Common myeloid progenitor, CD34-positive (primary cell): Measurements from ENCODE around the gene DGKG.

Experiments used
- CTCF ChIA-PET: fragments of 350-600 bp; sonication (Branson Sonifier 250); formaldehyde crosslinking; loops from one replicate; lab custom pipeline; 2021; ENCODE audit warnings: antibody characterized with exemption; lab: Charles Lee
- POLR2A ChIA-PET: fragments of 350-600 bp; sonication (Branson Sonifier 250); formaldehyde crosslinking; loops from one replicate; lab custom pipeline; 2021; ENCODE audit warnings: antibody characterized with exemption; lab: Charles Lee
- DNase-seq, 3 donors: peaks; one replicate each; pipeline versions ENCODE4 v3.0.0 to v3.0.0-alpha.2; 2013
- H3K27ac ChIP-seq, 2 experiments: 1 replicate in 1 of 2; 2 replicates in 1 of 2; pipeline ENCODE4 v1.7.0; 2013; ENCODE audit warnings: inconsistent platforms in 2 of 2, low read length in 2 of 2, mild to moderate bottlenecking in 2 of 2, low read depth in 1 of 2, moderate library complexity in 1 of 2; ENCODE audit not compliant: severe bottlenecking in 2 of 2, insufficient read depth in 1 of 2, poor library complexity in 1 of 2
- H3K27me3 ChIP-seq, 5 experiments: replicated peaks in 2 of 5; 1 replicate in 3 of 5; 2 replicates in 2 of 5; pipeline versions ENCODE4 v1.6.1 to v1.7.0; 2013; ENCODE audit warnings: low read length in 4 of 5, mild to moderate bottlenecking in 2 of 5, moderate library complexity in 2 of 5, inconsistent platforms in 1 of 5; ENCODE audit not compliant: insufficient read depth in 5 of 5, control insufficient read depth in 4 of 5
- H3K36me3 ChIP-seq, 4 experiments: 1 replicate in 2 of 4; 2 replicates in 2 of 4; pipeline versions ENCODE4 v1.6.1 to v1.7.0; 2013; ENCODE audit warnings: low read length in 3 of 4, control low read depth in 1 of 4, mild to moderate bottlenecking in 1 of 4; ENCODE audit not compliant: control insufficient read depth in 4 of 4, insufficient read depth in 4 of 4
- H3K4me1 ChIP-seq, 4 experiments: 1 replicate in 3 of 4; 2 replicates in 1 of 4; pipeline versions ENCODE4 v1.6.1 to v1.7.1; 2013; ENCODE audit warnings: low read length in 3 of 4, mild to moderate bottlenecking in 3 of 4, control low read depth in 1 of 4, inconsistent platforms in 1 of 4, moderate library complexity in 1 of 4; ENCODE audit not compliant: control insufficient read depth in 4 of 4, insufficient read depth in 4 of 4; ENCODE audit errors: control extremely low read depth in 1 of 4
- H3K4me3 ChIP-seq, 7 experiments: 1 replicate in 4 of 7; 2 replicates in 3 of 7; pipeline versions ENCODE4 v1.5.1 to v1.7.0; 2013; ENCODE audit warnings: mild to moderate bottlenecking in 7 of 7, low read length in 6 of 7, moderate library complexity in 6 of 7, inconsistent platforms in 2 of 7, low read depth in 2 of 7, control low read depth in 1 of 7; ENCODE audit not compliant: insufficient read depth in 4 of 7, control insufficient read depth in 1 of 7; ENCODE audit errors: extremely low read depth in 1 of 7
- H3K9me3 ChIP-seq, 5 experiments: 1 replicate in 4 of 5; 2 replicates in 1 of 5; pipeline versions ENCODE4 v1.6.1 to v1.7.1; 2013; ENCODE audit warnings: low read length in 4 of 5, mild to moderate bottlenecking in 2 of 5, inconsistent platforms in 1 of 5, low read depth in 1 of 5, moderate library complexity in 1 of 5; ENCODE audit not compliant: control insufficient read depth in 4 of 5, insufficient read depth in 2 of 5; ENCODE audit errors: control extremely low read depth in 1 of 5
- WGBS: methylation state at CpG from one replicate; pipeline ENCODE4 v1.1.5; 2013; ENCODE audit not compliant: insufficient coverage; 5-methylcytosine and 5-hydroxymethylcytosine counted together

Gene DGKG

GRCh38 chr3:186152889-186153292 lies 209.1 kb downstream of the DGKG start:
- Histone ChIP-seq H3K36me3 (no peaks in the 10 kb centered on the region), H3K9me3 (no peaks in the 10 kb centered on the region), H3K4me1 (peaks cover 9 to 18% (median 13%) of the 10 kb centered on the region in 4 experiments), H3K27ac (peak overlapping the region; percentile 43 to 83), H3K27me3 (no peaks in the 10 kb centered on the region), H3K4me3 (peak overlapping the region in 1 of 7 experiments; percentile 21)
- POLR2A ChIA-PET = interaction anchor here (0.6 kb wide), 1 partner anchor 330 kb away, joined by 3 read pairs; no protein-coding TSS in a partner anchor
- peak; percentile 77 to 95 (median 93) for DNase-seq
- WGBS = 5% methylated on average over 3 of the region's 9 CpGs
- CTCF ChIA-PET = interaction anchor here (1.2 to 1.6 kb wide), 3 partner anchors 10 to 41 kb away, joined by 3 to 4 read pairs (median 3); no protein-coding TSS in a partner anchor

DNA sequence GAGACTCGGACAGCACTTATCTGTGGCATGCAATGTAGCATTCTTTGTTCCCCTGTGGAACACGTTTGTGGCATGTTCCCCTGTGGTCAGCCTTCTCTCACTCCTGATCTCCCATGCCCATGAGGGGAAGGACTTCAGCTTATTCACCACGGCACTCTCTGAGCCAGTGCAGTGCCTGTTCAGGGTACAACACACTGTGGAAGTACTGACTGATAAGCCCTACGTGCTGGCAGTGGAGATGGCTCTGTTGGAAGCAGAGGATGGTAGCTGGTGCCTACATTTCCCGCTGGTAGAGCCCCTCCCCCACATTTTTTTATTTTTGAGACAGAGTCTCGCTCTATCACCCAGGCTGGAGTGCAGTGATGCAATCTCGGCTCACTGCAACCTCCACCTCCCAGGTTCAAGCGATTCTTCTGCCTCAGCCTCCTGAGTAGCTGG lies 209.7 kb downstream of the DGKG start:
- Histone ChIP-seq H3K36me3 (no peaks in the 10 kb centered on the region), H3K4me1 (peaks cover 9 to 18% (median 13%) of the 10 kb centered on the region in 4 experiments), H3K27ac (no peak overlapping the region), H3K27me3 (no peaks in the 10 kb centered on the region), H3K4me3 (peak overlapping the region in 1 of 7 experiments; percentile 21), H3K9me3 (no peaks in the 10 kb centered on the region)
- WGBS = 42% methylated on average over 3 of the region's 8 CpGs
- ChIA-PET CTCF (interaction anchor here (1.2 to 1.6 kb wide), 2 partner anchors 9 to 41 kb away, joined by 3 read pairs; no protein-coding TSS in a partner anchor), POLR2A (no interaction called here)
- DNase-seq = peak in 2 of 3 donors; percentile 19 to 29

DNA sequence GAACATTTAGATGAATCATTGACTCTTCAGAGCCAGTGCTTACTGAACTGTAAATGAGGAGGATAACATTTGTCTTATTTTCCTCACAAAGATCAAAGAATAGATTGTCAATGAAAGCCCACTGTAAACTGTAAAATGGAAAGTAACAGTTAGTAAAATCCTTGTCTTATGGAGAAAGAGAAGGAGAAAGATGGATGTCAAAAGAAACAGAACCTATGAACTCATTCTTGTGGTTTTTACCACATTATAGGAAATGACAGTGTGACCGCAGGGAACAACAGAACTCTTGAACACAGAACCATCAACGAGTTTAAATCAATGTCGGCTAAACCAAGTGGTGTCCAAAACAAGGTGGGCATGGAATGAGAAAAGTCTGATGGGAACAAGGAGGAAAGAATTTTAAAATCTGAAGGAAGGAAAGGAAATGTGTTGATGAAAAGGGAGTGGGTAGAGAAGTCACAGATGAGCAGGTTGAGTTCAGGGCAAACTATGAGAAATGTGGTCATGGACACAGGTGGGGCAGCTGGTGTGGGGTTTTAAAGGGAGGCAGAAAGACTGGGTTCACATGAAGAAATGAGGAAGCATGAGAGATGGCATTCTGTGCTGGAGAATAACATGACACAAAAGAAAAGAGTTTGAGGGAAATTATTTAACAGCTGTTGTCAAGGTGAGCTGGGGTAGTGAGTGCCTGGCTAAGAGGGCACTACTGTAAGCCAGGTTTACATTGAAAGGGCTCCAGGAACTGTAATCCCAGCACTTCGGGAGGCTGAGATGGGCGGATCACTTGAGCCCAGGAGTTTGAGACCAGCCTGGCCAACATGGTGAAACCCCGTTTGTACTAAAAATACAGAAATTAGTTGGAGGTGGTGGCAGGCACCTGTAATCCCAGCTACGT lies 210.7 kb downstream of the DGKG start:
- no peak overlapping the region for H3K27ac ChIP-seq
- ChIA-PET POLR2A (no interaction called here), CTCF (interaction anchor here (1.6 kb wide), 1 partner anchor 40 kb away, joined by 3 read pairs; no protein-coding TSS in a partner anchor)
- peak in 2 of 3 donors; percentile 56 to 57 for DNase-seq
- no peaks in the 10 kb centered on the region for H3K36me3 ChIP-seq
- H3K4me1 ChIP-seq = peaks cover 9 to 18% (median 13%) of the 10 kb centered on the region in 4 experiments
- H3K4me3 ChIP-seq = no peak overlapping the region
- H3K27me3 ChIP-seq = no peaks in the 10 kb centered on the region
- 78% methylated on average over 7 of the region's 7 CpGs for WGBS
- H3K9me3 ChIP-seq = no peaks in the 10 kb centered on the region

DNA sequence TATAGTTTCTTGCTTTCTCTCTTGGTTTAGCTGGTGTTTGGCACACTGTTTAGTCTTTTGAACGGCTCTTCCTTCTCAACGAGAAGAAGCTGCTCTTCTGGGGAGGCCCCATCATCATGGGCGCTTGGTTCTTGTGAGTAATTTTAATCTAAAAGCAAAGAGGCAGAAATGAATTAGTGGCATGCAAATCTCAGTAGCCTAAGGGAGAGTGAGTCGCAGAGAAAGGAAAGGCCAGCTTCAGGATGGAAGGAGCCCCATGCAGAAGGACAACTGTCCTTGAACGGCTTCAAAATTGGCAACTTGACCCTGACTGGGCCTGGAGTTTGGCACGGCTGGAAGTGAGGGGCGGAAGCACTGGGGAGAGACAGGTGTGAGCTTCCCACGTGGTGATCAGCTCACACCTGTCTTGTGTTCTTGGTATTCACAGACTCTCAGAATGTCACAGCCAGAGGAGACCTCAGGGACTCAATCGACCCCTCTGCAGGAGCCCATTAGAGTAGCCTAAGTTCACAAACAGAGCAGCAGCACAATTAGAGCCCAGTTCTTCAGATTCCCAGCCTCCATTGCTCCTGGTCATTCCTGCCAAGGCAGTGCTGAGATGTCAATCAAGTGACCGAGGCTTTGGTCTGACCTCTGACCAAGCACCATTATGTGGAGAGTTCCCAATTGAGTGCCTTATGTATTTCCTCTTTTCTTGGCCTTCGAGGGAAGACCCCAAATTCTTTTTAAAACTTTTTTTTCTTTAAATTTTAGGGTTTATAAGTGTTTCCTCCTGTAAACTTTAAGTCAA lies 211.8 kb downstream of the DGKG start:
- H3K27me3 ChIP-seq = no peaks in the 10 kb centered on the region
- H3K36me3 ChIP-seq = no peaks in the 10 kb centered on the region
- H3K4me3 ChIP-seq = no peak overlapping the region
- H3K4me1 ChIP-seq = peaks cover 9 to 18% (median 13%) of the 10 kb centered on the region in 4 experiments
- WGBS = 95% methylated on average over 9 of the region's 11 CpGs
- no peaks in the 10 kb centered on the region for H3K9me3 ChIP-seq
- ChIA-PET POLR2A (no interaction called here), CTCF (interaction anchor here (1.5 kb wide), 1 partner anchor 92 kb away, joined by 5 read pairs; no protein-coding TSS in a partner anchor)
- no peak for DNase-seq
- no peak overlapping the region for H3K27ac ChIP-seq

DNA sequence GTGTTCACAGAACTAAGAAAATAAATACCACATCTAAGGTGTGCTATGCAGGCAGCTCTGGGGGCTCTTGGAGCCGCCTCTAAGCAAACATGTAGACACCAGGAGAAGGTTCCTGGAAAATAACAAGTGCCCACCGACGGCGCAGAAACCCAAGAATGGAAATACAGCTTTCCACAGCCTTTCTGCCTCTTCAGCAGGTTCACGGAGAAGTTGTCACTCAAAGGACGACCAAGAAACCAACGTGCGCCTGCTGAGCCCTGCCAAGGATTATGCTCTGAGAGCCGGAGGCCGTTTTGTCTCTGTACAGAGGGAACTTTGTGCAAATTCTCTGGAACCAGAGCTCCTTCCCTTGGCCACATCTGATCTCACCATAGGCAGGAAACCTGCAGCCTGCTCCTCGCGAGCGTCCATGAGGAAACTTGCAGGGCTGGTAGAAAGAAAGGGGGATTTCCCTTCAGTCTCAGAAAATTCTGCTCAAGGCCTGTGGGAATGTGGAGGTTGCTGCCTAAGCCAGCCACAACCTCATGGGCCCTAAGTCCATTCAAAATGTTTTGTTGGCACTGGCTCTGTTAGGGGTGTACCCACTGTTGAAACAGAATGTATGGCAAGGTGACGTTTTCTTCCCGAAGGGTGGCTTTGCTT lies 212.6 kb downstream of the DGKG start:
- CTCF ChIA-PET = interaction anchor here (1.5 kb wide), 1 partner anchor 93 kb away, joined by 5 read pairs; no protein-coding TSS in a partner anchor
- H3K9me3 ChIP-seq = no peaks in the 10 kb centered on the region
- no peaks in the 10 kb centered on the region for H3K36me3 ChIP-seq

DNA sequence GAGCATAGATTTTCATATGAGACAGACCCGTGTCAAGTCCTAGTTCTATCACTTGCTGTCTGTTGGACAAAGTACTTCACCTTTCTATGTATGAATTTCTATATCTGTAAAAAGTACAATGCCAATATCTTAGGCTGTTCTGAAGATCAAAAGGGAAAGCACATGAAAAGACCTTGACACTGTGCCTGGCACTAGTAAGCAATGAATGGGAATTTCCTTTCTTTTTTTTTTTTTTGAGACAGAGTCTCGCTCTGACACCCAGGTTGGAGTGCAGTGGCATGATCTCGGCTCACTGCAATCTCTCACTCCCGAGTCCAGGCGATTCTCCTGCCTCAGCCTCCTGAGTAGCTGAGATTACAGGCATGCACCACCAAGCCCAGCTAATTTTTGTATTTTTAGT lies 217.8 kb downstream of the DGKG start:
- ChIA-PET POLR2A (no interaction called here), CTCF (interaction anchor here (1.1 kb wide), 1 partner anchor 18 kb away, joined by 3 read pairs; no protein-coding TSS in a partner anchor)
- Histone ChIP-seq H3K27me3 (no peaks in the 10 kb centered on the region), H3K27ac (no peak overlapping the region), H3K36me3 (no peaks in the 10 kb centered on the region), H3K4me3 (no peak overlapping the region), H3K4me1 (peaks cover 4 to 13% (median 9%) of the 10 kb centered on the region in 4 experiments), H3K9me3 (no peaks in the 10 kb centered on the region)
- WGBS = 97% methylated on average over 4 of the region's 5 CpGs
- no peak for DNase-seq

More for the DNA sequence above, 212.6 kb downstream of the DGKG start:
- Histone ChIP-seq H3K27ac (no peak overlapping the region), H3K4me1 (peaks cover 9 to 18% (median 13%) of the 10 kb centered on the region in 4 experiments), H3K27me3 (no peaks in the 10 kb centered on the region), H3K4me3 (no peak overlapping the region)
- no peak for DNase-seq
- WGBS = 93% methylated on average over 15 of the region's 15 CpGs
- POLR2A ChIA-PET = no interaction called here
